Measurements from ENCODE around the gene VNN1. TPM values are rescaled to one million over a fixed set of nuclear protein-coding genes. Genes with fewer than 3 reads are reported as not detected.

Gene VNN1
- 4.2 and 6.6 TPM in 2 replicates for total RNA-seq (2014; rRNA removed)
- polyA plus RNA-seq (2012): 0.49 TPM

- peak; percentile 96 for DNase-seq (ENCODE audit: low read depth)
Observed at GRCh38 chr6:132713352-132714134, at the start of gene VNN1. Gene VNN1 (minus strand): TSS chr6:132714055. CDS start chr6:132714035, 20 bp downstream.

- DNase-seq (ENCODE audit: low read depth): peak; percentile 13
Observed at GRCh38 chr6:132763269-132763668, 49.4 kb upstream of the VNN1 start.

GRCh38 chr6:132760256-132760655 lies 46.4 kb upstream of the VNN1 start:
- no peak for DNase-seq (ENCODE audit: low read depth)

GRCh38 chr6:132758689-132759088 lies 44.8 kb upstream of the VNN1 start:
- no peak for DNase-seq (ENCODE audit: low read depth)

- DNase-seq (ENCODE audit: low read depth): no peak
Observed at GRCh38 chr6:132752255-132752654, 38.4 kb upstream of the VNN1 start.

- no peak for DNase-seq (ENCODE audit: low read depth)
Observed at GRCh38 chr6:132751828-132752227, 38.0 kb upstream of the VNN1 start.

- DNase-seq (ENCODE audit: low read depth): no peak
Observed at GRCh38 chr6:132751306-132751705, 37.5 kb upstream of the VNN1 start.

GRCh38 chr6:132750455-132751248 lies 36.8 kb upstream of the VNN1 start:
- no peak for DNase-seq (ENCODE audit: low read depth)

GRCh38 chr6:132749111-132749510 lies 35.3 kb upstream of the VNN1 start:
- no peak for DNase-seq (ENCODE audit: low read depth)

- no peak for DNase-seq (ENCODE audit: low read depth)
Observed at GRCh38 chr6:132748446-132748845, 34.6 kb upstream of the VNN1 start.

GRCh38 chr6:132746048-132746447 lies 32.2 kb upstream of the VNN1 start:
- no peak for DNase-seq (ENCODE audit: low read depth)

GRCh38 chr6:132742495-132742894 lies 28.6 kb upstream of the VNN1 start:
- peak; percentile 37 for DNase-seq (ENCODE audit: low read depth)

- DNase-seq (ENCODE audit: low read depth): no peak
Observed at GRCh38 chr6:132741281-132741680, 27.4 kb upstream of the VNN1 start.

- no peak for DNase-seq (ENCODE audit: low read depth)
Observed at GRCh38 chr6:132736239-132736638, 22.4 kb upstream of the VNN1 start.

GRCh38 chr6:132734694-132735236 lies 20.9 kb upstream of the VNN1 start:
- DNase-seq (ENCODE audit: low read depth): peak; percentile 38

- DNase-seq (ENCODE audit: low read depth): no peak
Observed at GRCh38 chr6:132733814-132734213, 20.0 kb upstream of the VNN1 start.

GRCh38 chr6:132733283-132733682 lies 19.4 kb upstream of the VNN1 start:
- DNase-seq (ENCODE audit: low read depth): no peak

GRCh38 chr6:132731086-132731485 lies 17.2 kb upstream of the VNN1 start:
- no peak for DNase-seq (ENCODE audit: low read depth)

GRCh38 chr6:132730560-132730959 lies 16.7 kb upstream of the VNN1 start:
- DNase-seq (ENCODE audit: low read depth): peak; percentile 40

GRCh38 chr6:132728616-132729015 lies 14.8 kb upstream of the VNN1 start:
- no peak for DNase-seq (ENCODE audit: low read depth)

GRCh38 chr6:132726608-132726975 lies 12.7 kb upstream of the VNN1 start:
- DNase-seq (ENCODE audit: low read depth): no peak

- DNase-seq (ENCODE audit: low read depth): no peak
Observed at GRCh38 chr6:132725947-132726607, 12.2 kb upstream of the VNN1 start.

All from LHCN-M2 (cell line).